ES-I3 (cell line): ENCODE results near the gene JAZF1.
"Not testable (repeated sequence)": the region's sequence is repeated elsewhere in the genome, so short reads cannot be mapped to it uniquely, and the experiment has no call there.

Experiments used
- H3K36me3 ChIP-seq: 2 replicates; pipeline ENCODE4 v1.6.1; 2013; ENCODE audit warnings: mild to moderate bottlenecking, low read length, control low read depth, moderate library complexity; ENCODE audit not compliant: insufficient read depth
- H3K4me1 ChIP-seq: 2 replicates; pipeline ENCODE4 v1.6.1; 2013; ENCODE audit warnings: mild to moderate bottlenecking, control low read depth, low read length; ENCODE audit not compliant: insufficient read depth
- H3K9ac ChIP-seq: 2 replicates; pipeline ENCODE4 v1.6.1; 2013; ENCODE audit warnings: low read depth, mild to moderate bottlenecking, low read length, moderate library complexity
- H3K9me3 ChIP-seq: 2 replicates; pipeline ENCODE4 v1.6.1; 2013; ENCODE audit warnings: mild to moderate bottlenecking, low read length, moderate library complexity; ENCODE audit not compliant: control insufficient read depth, insufficient read depth

The JAZF1 gene

DNA sequence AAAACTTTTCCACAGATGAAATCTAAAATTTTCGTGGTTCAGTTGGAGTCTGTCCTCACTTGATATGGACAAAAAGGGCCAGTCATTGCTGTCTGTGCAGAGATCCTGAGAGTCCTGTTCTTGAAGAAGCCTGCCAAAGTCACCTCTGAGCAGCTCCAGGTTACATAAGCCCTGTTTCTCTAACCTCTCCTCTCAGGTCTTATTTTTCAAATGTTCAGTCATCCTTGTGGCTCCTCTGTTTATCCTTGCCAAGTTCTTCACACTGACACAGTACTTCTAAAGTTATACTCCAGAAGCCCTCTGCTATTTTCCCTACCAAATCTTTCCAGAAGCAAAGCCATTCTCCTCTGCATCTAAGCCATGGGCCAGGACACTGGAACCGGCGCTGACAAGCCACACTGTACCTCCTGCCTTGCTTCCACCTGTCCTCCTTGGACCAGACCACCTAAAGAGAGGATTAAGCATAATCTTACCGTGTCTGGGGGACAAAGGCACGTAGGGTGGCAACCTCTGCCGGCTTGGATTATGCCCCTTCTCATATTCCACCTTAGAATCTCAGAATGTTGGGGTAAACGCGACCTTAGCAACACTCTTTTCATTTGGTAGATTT is 161.6 kb downstream of the JAZF1 start:
- no peak overlapping the region for H3K9ac ChIP-seq
- no peaks in the 10 kb centered on the region for H3K4me1 ChIP-seq
- no peaks in the 10 kb centered on the region for H3K36me3 ChIP-seq
- H3K9me3 ChIP-seq, result peaks cover 2% of the 10 kb centered on the region; the same call in 1 of the 2 replicates

DNA sequence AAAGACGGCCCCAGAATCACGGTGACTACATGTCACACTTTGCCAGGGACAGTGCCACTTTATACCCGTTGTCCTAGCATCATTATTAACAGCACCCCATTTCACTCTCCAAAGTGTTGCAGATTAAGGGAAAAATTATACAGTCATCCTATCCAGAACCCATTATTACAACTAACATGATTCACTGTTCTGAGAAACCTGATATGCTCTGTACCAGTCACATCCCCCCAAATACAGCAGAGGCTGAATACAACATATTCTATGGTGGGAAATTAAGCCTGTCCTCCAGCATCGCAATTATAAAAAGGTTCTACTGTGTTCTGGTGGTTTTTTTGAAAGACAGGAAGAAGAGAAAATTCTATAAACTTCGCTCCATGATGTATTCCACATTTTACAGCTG is 162.1 kb downstream of the JAZF1 start:
- H3K9ac ChIP-seq, result no peak overlapping the region

DNA sequence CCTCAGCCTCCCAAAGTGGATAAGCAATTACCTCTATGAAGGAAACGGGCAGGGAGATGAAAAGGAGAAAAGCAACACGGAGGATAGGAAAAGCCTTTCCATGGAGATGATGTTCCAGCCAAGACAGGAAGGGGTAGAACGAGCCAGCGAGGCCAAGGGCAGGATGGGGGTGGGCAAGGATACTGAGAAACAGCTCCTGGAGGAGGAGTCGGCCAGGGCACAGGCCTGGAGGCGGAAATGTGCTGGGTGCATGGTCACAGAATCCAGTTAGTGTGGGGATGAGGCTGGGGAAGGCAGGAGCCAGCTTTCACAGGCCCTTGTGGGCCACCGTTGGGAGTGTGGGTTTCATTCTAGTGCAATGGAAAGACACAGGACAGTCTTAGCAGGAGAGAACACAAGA is 162.6 kb downstream of the JAZF1 start:
- peaks cover 2% of the 10 kb centered on the region; the same call in 1 of the 2 replicates for H3K9me3 ChIP-seq
- H3K4me1 ChIP-seq, result no peaks in the 10 kb centered on the region
- H3K9ac ChIP-seq, result no peak overlapping the region
- H3K36me3 ChIP-seq, result no peaks in the 10 kb centered on the region; the same call in 1 of the 2 replicates

More for the DNA sequence above, 162.1 kb downstream of the JAZF1 start:
- no peaks in the 10 kb centered on the region for H3K4me1 ChIP-seq
- H3K36me3 ChIP-seq, result no peaks in the 10 kb centered on the region; the same call in 1 of the 2 replicates
- peaks cover 2% of the 10 kb centered on the region; the same call in 1 of the 2 replicates for H3K9me3 ChIP-seq

DNA sequence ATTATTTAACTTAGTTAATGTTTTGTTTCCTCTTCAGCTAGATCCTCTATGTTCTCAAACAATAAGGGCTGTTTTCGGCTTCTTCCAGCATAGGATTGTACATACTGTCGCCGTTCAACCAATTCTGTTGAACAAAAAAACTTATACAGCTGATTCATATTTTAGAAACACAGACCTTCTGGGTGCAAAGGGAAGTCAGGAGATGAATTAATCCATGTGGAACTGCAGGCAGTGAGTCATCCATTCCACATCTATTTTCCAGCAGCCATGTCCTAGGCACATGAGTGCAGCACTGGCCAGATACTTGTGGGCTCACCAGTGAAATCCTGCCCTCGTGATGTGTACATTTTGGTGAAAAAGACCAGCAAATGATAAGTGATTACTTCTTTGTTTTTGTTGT is 163.2 kb downstream of the JAZF1 start:
- Histone ChIP-seq H3K9me3 (peaks cover 2% of the 10 kb centered on the region; the same call in 1 of the 2 replicates), H3K9ac (no peak overlapping the region), H3K4me1 (no peaks in the 10 kb centered on the region), H3K36me3 (no peaks in the 10 kb centered on the region; the same call in 1 of the 2 replicates)

DNA sequence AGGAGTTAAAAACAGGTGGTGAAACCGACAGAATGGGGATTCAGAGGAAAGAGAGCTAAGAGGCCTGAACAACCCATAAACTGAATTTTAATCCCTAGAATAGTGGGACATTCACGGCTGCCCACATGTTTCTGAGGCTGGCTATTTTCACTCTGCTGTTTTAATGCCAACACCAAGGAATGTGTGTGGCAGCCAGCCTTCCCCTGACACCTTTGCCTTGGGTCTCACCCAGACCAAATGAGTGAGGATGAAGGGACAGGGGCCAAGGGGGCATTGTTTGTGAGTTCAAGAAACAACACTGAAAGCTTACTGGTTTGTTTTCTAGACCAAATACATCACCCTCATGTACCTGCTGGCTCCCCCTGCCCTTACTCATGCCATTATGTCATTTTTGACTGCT is 164.3 kb downstream of the JAZF1 start:
- H3K4me1 ChIP-seq, result no peaks in the 10 kb centered on the region
- H3K9ac ChIP-seq, result no peak overlapping the region
- no peaks in the 10 kb centered on the region; the same call in 1 of the 2 replicates for H3K36me3 ChIP-seq
- peaks cover 2% of the 10 kb centered on the region; the same call in 1 of the 2 replicates for H3K9me3 ChIP-seq

DNA sequence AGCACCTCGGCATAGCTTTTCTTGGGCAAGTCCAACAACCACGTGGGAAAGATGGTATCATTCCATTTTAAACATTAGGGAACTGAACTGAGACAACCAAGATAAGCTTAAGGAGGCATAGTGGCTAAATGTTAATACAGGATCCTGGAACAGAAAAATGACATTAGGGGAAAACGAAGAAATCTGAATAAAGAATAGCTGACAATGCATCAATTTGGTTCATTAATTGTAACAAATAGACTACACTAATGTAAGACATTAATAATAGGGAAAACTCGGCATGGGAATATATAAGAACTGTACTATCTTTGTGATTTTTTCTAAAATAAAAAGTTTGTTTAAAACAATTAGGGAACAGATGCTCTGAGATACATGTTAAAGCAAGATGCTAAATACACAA is 165.4 kb downstream of the JAZF1 start:
- Histone ChIP-seq H3K36me3 (no peaks in the 10 kb centered on the region; the same call in 1 of the 2 replicates), H3K9ac (no peak overlapping the region), H3K9me3 (peaks cover 2% of the 10 kb centered on the region; the same call in 1 of the 2 replicates), H3K4me1 (no peaks in the 10 kb centered on the region)

DNA sequence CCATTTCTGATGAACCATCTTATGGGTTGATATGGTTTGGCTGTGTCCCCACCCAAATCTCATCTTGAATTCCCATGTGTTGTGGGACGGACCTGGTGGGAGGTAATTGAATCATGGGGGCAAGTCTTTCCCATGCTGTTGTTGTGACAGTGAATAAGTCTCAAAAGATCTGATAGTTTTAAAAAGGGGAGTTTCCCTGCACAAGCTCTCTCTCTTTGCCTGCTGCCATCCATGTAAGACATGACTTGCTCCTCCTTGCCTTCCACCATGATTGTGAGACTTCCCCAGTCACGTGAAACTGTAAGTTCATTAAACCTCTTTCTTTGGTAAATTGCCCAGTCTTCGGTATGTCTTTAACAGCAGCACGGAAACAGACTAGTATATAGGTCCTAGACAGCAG is 166.3 kb downstream of the JAZF1 start:
- not testable (repeated sequence) for H3K4me1 ChIP-seq, H3K36me3 ChIP-seq, H3K9ac ChIP-seq, H3K9me3 ChIP-seq

DNA sequence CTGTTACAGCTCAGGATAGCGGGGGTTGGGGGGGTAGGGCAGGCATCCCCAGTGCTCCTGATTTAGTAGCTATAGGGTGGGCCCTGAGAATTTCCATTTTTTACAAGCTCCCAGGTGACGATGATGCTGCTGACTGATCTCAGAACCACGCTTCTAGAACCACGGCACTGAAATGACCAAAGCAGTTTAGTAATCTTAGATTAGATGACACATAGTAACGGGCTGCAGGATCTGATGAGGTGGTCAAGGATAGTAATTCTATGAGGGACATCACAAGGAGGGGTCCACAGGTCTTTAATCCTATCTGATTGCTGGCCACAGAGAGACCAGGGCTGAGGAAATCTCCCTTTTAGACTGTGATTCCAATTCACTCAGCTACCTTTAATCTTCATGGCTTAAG is 167.2 kb downstream of the JAZF1 start:
- no peaks in the 10 kb centered on the region for H3K4me1 ChIP-seq
- H3K36me3 ChIP-seq, result no peaks in the 10 kb centered on the region; the same call in 1 of the 2 replicates
- peaks cover 2% of the 10 kb centered on the region; the same call in 1 of the 2 replicates for H3K9me3 ChIP-seq
- no peak overlapping the region for H3K9ac ChIP-seq

DNA sequence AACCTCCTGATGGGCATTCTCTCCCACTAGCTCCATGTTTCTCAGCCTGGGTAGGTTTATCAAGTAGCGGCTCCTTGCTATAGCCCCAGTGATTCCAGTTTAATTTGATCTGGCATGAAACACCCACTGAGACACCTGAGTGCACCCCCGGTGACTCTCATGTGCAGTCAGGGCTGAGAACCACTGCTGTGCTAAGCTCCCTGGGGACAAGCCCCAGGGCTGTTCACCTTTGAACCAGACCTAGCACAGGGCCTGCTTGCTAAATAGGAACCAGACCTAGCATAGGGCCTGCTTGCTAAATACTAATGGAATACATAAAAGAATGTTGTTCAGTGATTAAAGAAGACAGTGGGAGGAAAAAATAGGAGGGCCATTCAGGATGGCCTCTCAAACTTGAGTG is 167.6 kb downstream of the JAZF1 start:
- no peaks in the 10 kb centered on the region; the same call in 1 of the 2 replicates for H3K36me3 ChIP-seq
- peaks cover 2% of the 10 kb centered on the region; the same call in 1 of the 2 replicates for H3K9me3 ChIP-seq
- no peak overlapping the region for H3K9ac ChIP-seq
- no peaks in the 10 kb centered on the region for H3K4me1 ChIP-seq

DNA sequence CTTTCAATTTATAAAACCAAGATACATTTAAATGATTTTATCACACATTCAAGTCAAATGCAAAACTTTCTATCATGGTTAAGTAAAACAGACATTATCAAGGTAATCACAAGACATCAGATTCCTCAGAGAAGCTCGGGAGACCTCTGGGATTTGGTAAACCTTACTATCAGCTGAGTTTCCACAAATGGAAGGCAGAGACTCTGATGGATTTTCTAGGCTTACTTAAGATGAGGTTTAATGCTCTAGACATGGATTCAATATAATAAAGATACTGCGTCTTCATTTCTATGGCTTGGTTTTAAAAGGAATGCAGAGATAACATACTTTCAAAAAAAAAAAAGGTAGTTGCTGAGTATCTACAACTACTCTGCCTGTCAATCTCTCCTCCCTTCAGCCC is 171.7 kb downstream of the JAZF1 start:
- Histone ChIP-seq H3K36me3 (no peaks in the 10 kb centered on the region; the same call in 1 of the 2 replicates), H3K9me3 (no peaks in the 10 kb centered on the region), H3K4me1 (no peaks in the 10 kb centered on the region), H3K9ac (no peak overlapping the region)

DNA sequence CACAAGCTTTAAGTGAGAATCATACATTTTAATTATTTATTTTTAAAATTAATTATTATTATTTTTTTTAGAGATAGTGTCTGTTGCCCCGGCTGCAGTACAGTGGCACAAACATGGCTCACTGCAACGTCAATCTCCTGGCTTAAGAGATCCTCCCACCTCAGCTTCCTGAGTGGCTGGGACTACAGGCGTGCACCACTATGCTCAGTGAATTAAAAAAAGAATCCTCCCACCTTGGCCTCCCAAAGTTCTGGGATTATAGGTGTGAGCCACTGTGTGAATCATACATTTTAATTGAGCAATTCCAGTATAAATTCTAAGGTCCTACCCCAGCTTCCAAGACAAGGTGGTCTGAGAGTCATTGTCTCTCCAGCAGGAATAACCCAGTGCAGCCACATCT is 172.4 kb downstream of the JAZF1 start:
- H3K9me3 ChIP-seq, result no peaks in the 10 kb centered on the region
- H3K4me1 ChIP-seq, result no peaks in the 10 kb centered on the region
- H3K9ac ChIP-seq, result no peak overlapping the region
- no peaks in the 10 kb centered on the region for H3K36me3 ChIP-seq

DNA sequence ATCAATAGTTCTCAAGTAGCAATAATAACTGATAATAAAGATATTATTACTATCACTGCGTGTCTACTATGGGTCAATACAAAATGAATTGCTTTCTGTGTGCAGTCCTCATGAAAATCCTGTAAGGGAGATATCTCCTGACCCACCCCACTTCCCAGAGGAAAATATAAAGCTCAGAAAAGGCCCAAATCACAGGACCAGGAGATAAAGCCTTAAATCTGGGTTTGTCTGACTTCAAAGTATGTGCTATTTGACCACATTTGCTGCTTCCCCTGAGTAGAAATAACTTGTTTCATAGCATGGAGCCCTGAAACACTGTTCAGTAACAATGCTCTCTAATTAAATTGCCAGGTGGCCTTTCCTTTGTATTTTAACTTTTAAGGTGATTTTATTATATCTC is 174.1 kb downstream of the JAZF1 start:
- Histone ChIP-seq H3K4me1 (no peaks in the 10 kb centered on the region), H3K9me3 (no peaks in the 10 kb centered on the region), H3K36me3 (no peaks in the 10 kb centered on the region), H3K9ac (no peak overlapping the region)

DNA sequence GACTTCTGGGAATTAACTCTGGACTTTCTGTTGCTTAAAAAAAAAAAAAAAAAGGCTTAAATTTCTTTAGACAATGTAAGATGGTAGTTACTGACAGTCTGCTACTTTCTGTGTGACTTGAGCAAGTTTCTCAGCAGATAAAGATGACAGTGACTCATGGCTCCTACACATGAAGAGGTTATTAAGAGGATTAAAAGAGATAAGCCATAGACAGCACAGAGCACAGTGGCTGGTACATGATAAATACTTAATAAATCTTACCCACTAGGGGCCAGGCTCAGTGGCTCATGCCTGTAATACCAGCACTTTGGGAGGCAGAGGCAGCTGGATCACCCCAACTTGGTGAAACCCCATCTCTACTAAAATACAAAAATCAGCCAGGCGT is 174.8 kb downstream of the JAZF1 start:
- no peaks in the 10 kb centered on the region for H3K9me3 ChIP-seq
- H3K9ac ChIP-seq, result no peak overlapping the region
- H3K36me3 ChIP-seq, result no peaks in the 10 kb centered on the region
- no peaks in the 10 kb centered on the region for H3K4me1 ChIP-seq

DNA sequence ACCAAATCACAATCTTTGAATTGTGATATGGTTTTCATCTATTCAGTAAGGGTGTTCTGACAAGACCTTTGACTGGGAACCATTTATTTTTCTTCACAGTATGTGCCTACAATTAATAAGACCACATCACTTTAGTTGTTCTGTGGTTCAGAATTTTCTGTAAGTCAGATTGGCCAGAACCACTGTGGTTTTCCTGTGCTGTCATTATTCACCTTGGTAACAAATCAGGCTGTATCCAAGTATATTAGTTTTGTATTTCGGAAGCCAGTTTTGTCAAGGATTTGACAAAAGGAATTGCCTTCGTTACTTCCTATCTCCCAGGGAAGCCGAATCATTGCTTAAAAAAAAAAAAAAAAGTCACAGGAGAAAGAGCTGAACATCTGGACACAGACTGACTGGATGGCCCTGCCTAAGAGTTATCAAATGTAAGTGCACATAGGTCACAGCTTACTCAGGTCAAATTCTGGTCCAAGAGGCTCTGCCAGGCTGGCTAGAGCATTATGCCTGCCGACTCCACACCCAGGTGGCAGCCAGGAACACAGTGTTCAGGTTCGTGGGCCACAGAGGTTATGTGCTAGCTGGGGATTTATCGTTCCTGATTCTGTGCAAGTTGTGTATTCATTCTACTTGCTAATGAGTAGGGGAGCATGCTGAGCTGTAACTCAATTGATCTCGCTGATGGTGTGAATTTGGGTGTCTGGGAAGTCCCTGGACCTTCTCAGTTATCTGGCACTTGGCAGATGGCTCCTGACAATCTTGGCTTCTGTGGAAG is 175.3 kb downstream of the JAZF1 start:
- Histone ChIP-seq H3K9ac (no peak overlapping the region), H3K36me3 (no peaks in the 10 kb centered on the region), H3K9me3 (no peaks in the 10 kb centered on the region), H3K4me1 (no peaks in the 10 kb centered on the region)

DNA sequence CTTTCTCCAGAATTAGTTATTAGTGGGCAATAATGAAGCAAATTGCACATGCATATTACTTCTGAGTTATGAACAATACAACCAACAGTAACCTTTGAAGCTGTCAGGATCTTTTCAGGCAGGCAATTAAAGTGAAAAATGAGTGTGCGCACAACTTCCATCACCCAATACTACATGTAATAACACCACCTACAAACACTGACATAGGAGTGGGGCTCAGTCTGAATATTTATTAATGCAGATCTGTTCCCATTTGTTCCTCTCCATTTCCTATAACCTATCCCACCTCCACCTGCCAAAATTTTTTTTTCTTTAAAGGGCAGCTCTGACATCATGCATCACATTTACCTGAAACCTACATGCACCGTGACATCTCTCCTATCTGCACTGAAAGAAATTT is 177.2 kb downstream of the JAZF1 start:
- no peak overlapping the region for H3K9ac ChIP-seq

More for the DNA sequence above, 177.2 kb downstream of the JAZF1 start:
- no peaks in the 10 kb centered on the region for H3K36me3 ChIP-seq
- no peaks in the 10 kb centered on the region for H3K9me3 ChIP-seq
- H3K4me1 ChIP-seq, result no peaks in the 10 kb centered on the region
